Esophagus squamous epithelium (tissue), 5 donors: ENCODE measurements around the gene CNOT2. TPM values are rescaled to one million over a fixed set of nuclear protein-coding genes. Genes with fewer than 3 reads are reported as not detected.

Experiments
- DNase-seq: peaks from one replicate; lab custom pipeline; 2025; lab: John Stamatoyannopoulos, UW
- H3K27ac ChIP-seq, 4 donors: fragments of 200-600 bp; sonication (generic); one replicate each; pipeline ENCODE4 v1.5.1; 2016 to 2019; ENCODE audit warnings: mild to moderate bottlenecking in 1 of 4
- H3K27me3 ChIP-seq, 4 donors: fragments of 200-600 bp; sonication (generic); 1 replicate in 3 of 4; 2 replicates in 1 of 4; pipeline versions ENCODE4 v1.5.1 to v1.6.0; 2017 to 2021; ENCODE audit warnings: antibody characterized with exemption in 1 of 4
- H3K36me3 ChIP-seq, 3 donors: fragments of 200-600 bp; sonication (generic); one replicate each; pipeline ENCODE4 v1.5.1; 2016 to 2019
- H3K4me1 ChIP-seq, 3 donors: fragments of 200-600 bp; sonication (generic); one replicate each; pipeline ENCODE4 v1.5.1; 2017 to 2019
- H3K4me3 ChIP-seq, 4 donors: fragments of 200-600 bp; sonication (generic); 1 replicate in 3 of 4; 2 replicates in 1 of 4; pipeline ENCODE4 v1.5.1; 2016 to 2019; ENCODE audit warnings: mild to moderate bottlenecking in 2 of 4, moderate library complexity in 1 of 4
- H3K9me3 ChIP-seq, 3 donors: fragments of 200-600 bp; sonication (generic); one replicate each; pipeline ENCODE4 v1.5.1; 2016 to 2019
- CTCF ChIP-seq, 6 experiments: fragments of 450-650 bp in 4 of 6; fragments of 200-600 bp in 2 of 6; sonication (generic) in 2 of 6; IDR thresholded peaks; one replicate each; pipeline ENCODE4 v1.5.1; 2016 to 2019; ENCODE audit warnings: antibody characterized with exemption in 6 of 6, mild to moderate bottlenecking in 4 of 6, moderate library complexity in 4 of 6
- POLR2A ChIP-seq, 4 donors: fragments of 450-650 bp; IDR thresholded peaks; one replicate each; pipeline ENCODE4 v1.6.1; 2017; ENCODE audit warnings: antibody characterized with exemption in 4 of 4, mild to moderate bottlenecking in 4 of 4, moderate library complexity in 3 of 4
- WGBS, 2 donors: methylation state at CpG; one replicate each; pipeline ENCODE4 v1.1.5; 2018; 5-methylcytosine and 5-hydroxymethylcytosine counted together
- intact Hi-C: fragments of 100-400 bp; cut with DNase I; formaldehyde crosslinking; loops from one replicate; pipeline ENCODE4 v1.15.0; 2022
- total RNA-seq, 4 donors: library from RNA; depleted of rRNA; stranded (reverse); fragments of >200 nt; gene quantifications; one replicate each; pipeline ENCODE4 v1.1.0, GENCODE V29; 2016
- donor health status: DM: yes; HTN: yes; CAD: no.

CNOT2 gene
- total RNA-seq, 4 donors from 2014 or later, result 77.0 to 138 (median 90.1) TPM

DNA sequence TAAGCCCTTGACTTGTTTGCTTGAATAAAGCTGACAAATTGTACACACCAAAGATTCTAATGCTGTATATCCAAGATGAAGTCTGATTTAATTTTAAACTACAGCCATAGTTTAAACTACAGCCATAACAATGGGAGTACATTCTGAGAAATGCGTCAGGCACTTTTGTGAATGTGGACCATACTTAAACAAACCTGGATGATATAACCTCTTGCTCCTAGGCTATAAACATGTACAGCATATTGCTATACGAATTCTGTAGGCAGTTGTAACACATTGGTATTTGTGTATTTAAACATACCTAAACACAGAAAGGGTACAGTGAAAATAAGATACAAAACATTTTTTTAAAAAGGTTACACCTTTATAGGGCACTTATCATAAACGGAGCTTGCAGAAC, 63.4 kb downstream of the CNOT2 start:
- 87 to 92% methylated on average over 3 of the region's 3 CpGs for WGBS, 2 donors
- intact Hi-C loops, result no loop called here
- TF ChIP-seq POLR2A (IDR thresholded peaks at IDR 0.05) (no peak), CTCF (IDR thresholded peaks at IDR 0.05) (no peak)
- H3K9me3 ChIP-seq, result no peaks in the 10 kb centered on the region
- H3K27ac ChIP-seq, result no peak overlapping the region
- H3K27me3 ChIP-seq, result no peaks in the 10 kb centered on the region
- DNase-seq, result no peak
- peaks cover 0 to 31% (median 0%) of the 10 kb centered on the region in 3 donors for H3K36me3 ChIP-seq
- no peaks in the 10 kb centered on the region for H3K4me1 ChIP-seq
- no peak overlapping the region for H3K4me3 ChIP-seq

- Histone ChIP-seq H3K4me3 (no peak overlapping the region), H3K9me3 (no peaks in the 10 kb centered on the region), H3K4me1 (no peaks in the 10 kb centered on the region), H3K36me3 (peaks cover 0 to 34% (median 0%) of the 10 kb centered on the region in 3 donors), H3K27me3 (no peaks in the 10 kb centered on the region), H3K27ac (no peak overlapping the region)
- no peak for DNase-seq
- intact Hi-C loops, result no loop called here
- TF ChIP-seq POLR2A (IDR thresholded peaks at IDR 0.05) (no peak), CTCF (IDR thresholded peaks at IDR 0.05) (no peak)
- 85 to 90% methylated on average over 4 of the region's 4 CpGs for WGBS, 2 donors
Measured at GRCh38 chr12:70307868-70308267, 64.6 kb downstream of the CNOT2 start.

GRCh38 chr12:70309348-70309747, 66.1 kb downstream of the CNOT2 start:
- intact Hi-C loops, result no loop called here
- no peak overlapping the region for H3K27ac ChIP-seq
- H3K27me3 ChIP-seq, result no peaks in the 10 kb centered on the region
- H3K36me3 ChIP-seq, result peaks cover 0 to 21% (median 0%) of the 10 kb centered on the region in 3 donors
- H3K4me3 ChIP-seq, result no peak overlapping the region
- H3K4me1 ChIP-seq, result no peaks in the 10 kb centered on the region
- TF ChIP-seq CTCF (IDR thresholded peaks at IDR 0.05) (no peak), POLR2A (IDR thresholded peaks at IDR 0.05) (no peak)
- no peak for DNase-seq
- no peaks in the 10 kb centered on the region for H3K9me3 ChIP-seq
- 93 to 97% methylated on average over 2 of the region's 2 CpGs for WGBS, 2 donors

DNA sequence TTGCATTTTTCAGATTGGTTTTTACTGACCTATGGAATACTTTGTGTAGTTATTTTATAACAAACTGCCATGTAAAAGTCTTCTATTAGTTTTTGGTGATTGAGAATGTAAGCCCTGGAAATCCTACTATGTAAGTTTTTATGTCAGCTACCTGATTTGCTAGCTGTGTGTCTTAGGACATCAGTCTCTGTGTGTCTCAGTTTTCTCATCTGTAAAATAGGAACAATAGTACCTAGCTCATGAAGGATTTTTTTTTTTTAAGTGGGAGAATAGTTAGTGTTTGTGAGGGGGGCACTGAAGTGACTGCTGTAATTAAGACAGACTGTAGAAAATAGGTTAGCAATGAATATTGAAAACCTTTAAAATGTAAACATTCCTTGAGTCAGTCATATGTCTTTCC, 70.9 kb downstream of the CNOT2 start:
- TF ChIP-seq POLR2A (IDR thresholded peaks at IDR 0.05) (no peak), CTCF (IDR thresholded peaks at IDR 0.05) (no peak)
- Histone ChIP-seq H3K36me3 (peaks cover 0 to 10% (median 0%) of the 10 kb centered on the region in 3 donors), H3K4me1 (no peaks in the 10 kb centered on the region), H3K4me3 (no peak overlapping the region), H3K27ac (no peak overlapping the region), H3K27me3 (no peaks in the 10 kb centered on the region), H3K9me3 (no peaks in the 10 kb centered on the region)
- intact Hi-C loops, result no loop called here
- no peak for DNase-seq

DNA sequence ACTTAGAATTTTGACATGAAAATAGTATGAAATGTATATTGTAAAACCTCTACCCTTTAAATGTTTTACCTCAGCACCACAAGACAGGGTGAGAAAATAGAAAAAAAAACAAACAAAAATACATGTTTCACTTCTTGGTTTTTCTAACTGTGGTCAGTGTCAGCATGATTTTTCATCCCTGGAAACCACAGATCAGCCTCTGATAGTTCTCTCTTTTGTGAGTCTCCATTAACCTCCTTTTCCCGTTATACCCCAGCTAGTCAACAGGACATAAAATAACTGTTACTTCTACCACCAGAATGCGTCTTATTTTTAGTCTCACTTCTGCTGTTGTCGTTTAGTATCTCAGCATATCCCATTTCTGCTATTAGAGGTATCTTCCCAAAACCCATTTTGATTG, 74.5 kb downstream of the CNOT2 start:
- TF ChIP-seq CTCF (IDR thresholded peaks at IDR 0.05) (no peak), POLR2A (IDR thresholded peaks at IDR 0.05) (no peak)
- Histone ChIP-seq H3K36me3 (peaks cover 0 to 6% (median 0%) of the 10 kb centered on the region in 3 donors), H3K9me3 (no peaks in the 10 kb centered on the region)

More for the DNA sequence above, 74.5 kb downstream of the CNOT2 start:
- Histone ChIP-seq H3K27ac (no peak overlapping the region), H3K4me3 (no peak overlapping the region), H3K27me3 (no peaks in the 10 kb centered on the region), H3K4me1 (no peaks in the 10 kb centered on the region)
- intact Hi-C loops, result no loop called here
- WGBS, 2 donors, result 76 to 83% methylated on average over 3 of the region's 3 CpGs
- no peak for DNase-seq
